SU-DHL-6 (cell line): ENCODE data around the gene CTH.

Experiments used
- H2AFZ ChIP-seq: fragments of 200-600 bp; sonication (generic); 2 replicates; pipeline ENCODE4 v1.6.1; 2014; ENCODE audit warnings: low read depth, mild to moderate bottlenecking, moderate library complexity, mixed read lengths, antibody characterized with exemption, low read length; ENCODE audit not compliant: severe bottlenecking
- H3F3A ChIP-seq: fragments of 200-600 bp; shearing (Covaris generic); 2 replicates; pipeline ENCODE4 v1.6.0; 2016; ENCODE audit warnings: antibody characterized with exemption, mild to moderate bottlenecking; ENCODE audit not compliant: insufficient read depth
- H3K27ac ChIP-seq: fragments of 200-600 bp; sonication (generic); 2 replicates; pipeline ENCODE4 v1.5.1; 2016; ENCODE audit warnings: low read depth, mild to moderate bottlenecking, low read length, moderate library complexity, mixed read lengths
- H3K27me3 ChIP-seq: fragments of 200-600 bp; sonication (generic), shearing (Covaris generic); 2 replicates; pipeline ENCODE4 v1.6.0; 2014; ENCODE audit warnings: mild to moderate bottlenecking, low read length
- H3K36me3 ChIP-seq: fragments of 200-600 bp; sonication (generic); 2 replicates; pipeline ENCODE4 v1.6.1; 2014; ENCODE audit warnings: mild to moderate bottlenecking, low read length, mixed read lengths
- H3K4me2 ChIP-seq: fragments of 300-600, 200-600 bp; shearing (Covaris generic), sonication (generic); 2 replicates; pipeline ENCODE4 v1.6.0; 2014; ENCODE audit warnings: low read length, low read depth, mild to moderate bottlenecking; ENCODE audit not compliant: poor library complexity, severe bottlenecking
- H3K4me3 ChIP-seq: fragments of 200-600 bp; sonication (generic); 2 replicates; pipeline ENCODE4 v1.5.1; 2014; ENCODE audit warnings: antibody characterized with exemption, low read length, mild to moderate bottlenecking, mixed read lengths; ENCODE audit not compliant: insufficient read depth, poor library complexity, severe bottlenecking
- H3K79me2 ChIP-seq: fragments of 200-600 bp; sonication (generic); 2 replicates; pipeline ENCODE4 v1.6.1; 2014; ENCODE audit warnings: mild to moderate bottlenecking, low read length, moderate library complexity; ENCODE audit not compliant: insufficient read depth
- H3K9ac ChIP-seq: fragments of 200-600 bp; sonication (generic); 2 replicates; pipeline ENCODE4 v1.7.0; 2014; ENCODE audit warnings: mild to moderate bottlenecking, low read length
- H3K9me2 ChIP-seq: fragments of 200-600 bp; sonication (generic); replicated peaks from 2 replicates; pipeline ENCODE4 v1.6.1; 2014; ENCODE audit warnings: low read length; ENCODE audit not compliant: insufficient read depth
- H3K9me3 ChIP-seq: fragments of 200-600 bp; sonication (generic); 2 replicates; pipeline ENCODE4 v1.6.1; 2014; ENCODE audit warnings: low read length, mixed read lengths; ENCODE audit not compliant: insufficient read depth
- H4K20me1 ChIP-seq: fragments of 200-600 bp; sonication (generic); 2 replicates; pipeline ENCODE4 v1.6.1; 2014; ENCODE audit warnings: low read depth, mild to moderate bottlenecking, antibody characterized with exemption, low read length, moderate library complexity, mixed read lengths
- CTCF ChIP-seq: fragments of 200-600 bp; sonication (generic); IDR thresholded peaks from one replicate; pipeline ENCODE4 v1.5.1; 2017; ENCODE audit warnings: antibody characterized with exemption, mild to moderate bottlenecking, low read length, moderate library complexity; ENCODE audit not compliant: insufficient read depth, poor library complexity, severe bottlenecking
- EZH2phosphoT487 ChIP-seq: fragments of 200-600 bp; sonication (generic), shearing (Covaris generic); conservative IDR thresholded peaks from 2 replicates; pipeline ENCODE4 v1.6.1; 2018; ENCODE audit warnings: mild to moderate bottlenecking, antibody characterized with exemption, low read length, moderate library complexity, mixed read lengths

CTH gene

GRCh38 chr1:70440642-70441391 lies 29.7 kb downstream of the CTH start:
- Histone ChIP-seq H3K36me3 (peaks cover 4% of the 10 kb centered on the region; the same call in 1 of the 2 replicates), H3K9me2 (no peaks in the 10 kb centered on the region), H3K4me2 (no peak overlapping the region), H3K27me3 (no peaks in the 10 kb centered on the region), H2AFZ (no peak overlapping the region), H3F3A (no peaks in the 10 kb centered on the region), H3K4me3 (no peak overlapping the region), H4K20me1 (no peaks in the 10 kb centered on the region), H3K9me3 (no peaks in the 10 kb centered on the region), H3K79me2 (no peaks in the 10 kb centered on the region), H3K27ac (no peak overlapping the region), H3K9ac (no peak overlapping the region)
- TF ChIP-seq EZH2phosphoT487 (no peak), CTCF (no peak)

- no peak overlapping the region for H3K4me2 ChIP-seq
- peaks cover 4% of the 10 kb centered on the region; the same call in 1 of the 2 replicates for H3K36me3 ChIP-seq
- H3K27ac ChIP-seq = no peak overlapping the region
- no peaks in the 10 kb centered on the region for H3F3A ChIP-seq
- no peaks in the 10 kb centered on the region for H3K27me3 ChIP-seq
- H3K9ac ChIP-seq = no peak overlapping the region
- no peak overlapping the region for H3K4me3 ChIP-seq
- H4K20me1 ChIP-seq = no peaks in the 10 kb centered on the region
- TF ChIP-seq CTCF = no peak
- TF ChIP-seq EZH2phosphoT487 = no peak
- no peaks in the 10 kb centered on the region for H3K79me2 ChIP-seq
- H3K9me3 ChIP-seq = no peaks in the 10 kb centered on the region
- H3K9me2 ChIP-seq = no peaks in the 10 kb centered on the region
- no peak overlapping the region for H2AFZ ChIP-seq
Observed at GRCh38 chr1:70441392-70442035, 30.4 kb downstream of the CTH start.

- Histone ChIP-seq H3K27me3 (no peaks in the 10 kb centered on the region), H3K9ac (no peak overlapping the region), H3F3A (no peaks in the 10 kb centered on the region), H3K27ac (no peak overlapping the region), H2AFZ (no peak overlapping the region), H3K9me3 (no peaks in the 10 kb centered on the region), H3K36me3 (peaks cover 4% of the 10 kb centered on the region; the same call in 1 of the 2 replicates), H3K4me2 (no peak overlapping the region), H3K9me2 (no peaks in the 10 kb centered on the region), H3K79me2 (no peaks in the 10 kb centered on the region), H4K20me1 (no peaks in the 10 kb centered on the region), H3K4me3 (no peak overlapping the region)
- TF ChIP-seq CTCF (no peak), EZH2phosphoT487 (no peak)
Observed at GRCh38 chr1:70442490-70442889, 31.4 kb downstream of the CTH start.
